Endothelial cell of umbilical vein (primary cell): ENCODE results near the gene SULT1A1.
A peak's percentile ranks its signal among the peaks of the same experiment; 100 is the strongest.

Source experiments
- MAX ChIP-seq: IDR thresholded peaks from 2 replicates; pipeline ENCODE4 v1.6.1; 2011; ENCODE audit not compliant: insufficient read depth, insufficient read length
- MYC ChIP-seq: IDR thresholded peaks from one replicate; pipeline ENCODE4 v1.6.1; 2011; ENCODE audit warnings: mild to moderate bottlenecking, low read depth, low read length
- POLR2A ChIP-seq: IDR thresholded peaks from 2 replicates; pipeline ENCODE4 v1.6.1; 2012; ENCODE audit warnings: low read depth, mild to moderate bottlenecking, control low read depth, low read length
- POLR2AphosphoS5 ChIP-seq: IDR thresholded peaks from 2 replicates; pipeline ENCODE4 v1.6.1; 2012; ENCODE audit warnings: low read depth, mild to moderate bottlenecking, control low read depth, low read length, moderate library complexity; ENCODE audit not compliant: insufficient read depth
- TF ChIP-seq, protein P1 (sequence below), 2 donors: IDR thresholded peaks; 1 replicate in 1 of 2; 2 replicates in 1 of 2; pipeline ENCODE4 v1.5.1; 2011; ENCODE audit warnings: low read length in 2 of 2, mild to moderate bottlenecking in 2 of 2, moderate library complexity in 2 of 2, control low read depth in 1 of 2, inconsistent platforms in 1 of 2, low read depth in 1 of 2; ENCODE audit not compliant: insufficient read depth in 1 of 2; ENCODE audit errors: extremely low read depth in 1 of 2

GRCh38 chr16:28561557-28562187, 48.2 kb downstream of the SULT1A1 start:
- TF ChIP-seq POLR2A = no peak
- TF ChIP-seq, protein P1, sequence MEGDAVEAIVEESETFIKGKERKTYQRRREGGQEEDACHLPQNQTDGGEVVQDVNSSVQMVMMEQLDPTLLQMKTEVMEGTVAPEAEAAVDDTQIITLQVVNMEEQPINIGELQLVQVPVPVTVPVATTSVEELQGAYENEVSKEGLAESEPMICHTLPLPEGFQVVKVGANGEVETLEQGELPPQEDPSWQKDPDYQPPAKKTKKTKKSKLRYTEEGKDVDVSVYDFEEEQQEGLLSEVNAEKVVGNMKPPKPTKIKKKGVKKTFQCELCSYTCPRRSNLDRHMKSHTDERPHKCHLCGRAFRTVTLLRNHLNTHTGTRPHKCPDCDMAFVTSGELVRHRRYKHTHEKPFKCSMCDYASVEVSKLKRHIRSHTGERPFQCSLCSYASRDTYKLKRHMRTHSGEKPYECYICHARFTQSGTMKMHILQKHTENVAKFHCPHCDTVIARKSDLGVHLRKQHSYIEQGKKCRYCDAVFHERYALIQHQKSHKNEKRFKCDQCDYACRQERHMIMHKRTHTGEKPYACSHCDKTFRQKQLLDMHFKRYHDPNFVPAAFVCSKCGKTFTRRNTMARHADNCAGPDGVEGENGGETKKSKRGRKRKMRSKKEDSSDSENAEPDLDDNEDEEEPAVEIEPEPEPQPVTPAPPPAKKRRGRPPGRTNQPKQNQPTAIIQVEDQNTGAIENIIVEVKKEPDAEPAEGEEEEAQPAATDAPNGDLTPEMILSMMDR (IDR thresholded peaks at IDR 0.05; ENCODE audit: extremely low read depth in 1 of 2, insufficient read depth in 1 of 2, low read depth in 1 of 2, low read length in 2 of 2) = no peak
- TF ChIP-seq MAX = no peak
- peak; percentile 16 for TF ChIP-seq POLR2AphosphoS5
- TF ChIP-seq MYC = no peak
